Activated naive CD8-positive, alpha-beta T cell treated with anti-CD3 and anti-CD28 coated beads, Interleukin-2, amount 10 ng/mL, durations not matched to agents 7 days and 5 days (primary cell): ENCODE measurements around the gene RYR3. TPM values are rescaled to one million over a fixed set of nuclear protein-coding genes. Genes with fewer than 3 reads are reported as not detected.

Experiments used
- ATAC-seq: fragments of 150-1000 bp; cut with Tn5 transposase; one replicate; pipeline ENCODE4 v1.10.0; 2021; ENCODE audit warnings: low read depth, moderate library complexity
- POLR2A ChIA-PET: fragments of 350-600 bp; sonication (Branson Sonifier 250); formaldehyde crosslinking; loops from one replicate; lab custom pipeline; 2021; ENCODE audit warnings: antibody characterized with exemption; lab: Charles Lee
- DNase-seq: peaks from one replicate; pipeline ENCODE4 v3.0.0; 2021
- H3K27ac Mint-ChIP-seq: one replicate; pipeline ENCODE4 v1.8.0; 2022; ENCODE audit warnings: mild to moderate bottlenecking, mixed read lengths
- H3K27me3 Mint-ChIP-seq: one replicate; pipeline ENCODE4 v1.8.0; 2022; ENCODE audit warnings: mild to moderate bottlenecking, moderate library complexity, mixed read lengths
- H3K36me3 Mint-ChIP-seq: one replicate; pipeline ENCODE4 v1.8.0; 2021; ENCODE audit warnings: mild to moderate bottlenecking, mixed read lengths
- H3K4me1 Mint-ChIP-seq: one replicate; pipeline ENCODE4 v1.8.0; 2021; ENCODE audit warnings: mixed read lengths
- H3K4me3 Mint-ChIP-seq: one replicate; pipeline ENCODE4 v1.8.0; 2022; ENCODE audit warnings: mild to moderate bottlenecking, moderate library complexity, mixed read lengths
- H3K9me3 Mint-ChIP-seq: one replicate; pipeline ENCODE4 v1.8.0; 2021; ENCODE audit warnings: mixed read lengths
- total RNA-seq, 2 experiments: library from RNA; stranded (reverse); gene quantifications; one replicate each; pipeline ENCODE4 v1.2.3, GENCODE V29; 2021

RYR3 gene
- total RNA-seq, 2 experiments from 2014 or later: not detected

- ATAC-seq (no peak), DNase-seq (no peak)
- Mint-ChIP-seq H3K4me3 (no peak overlapping the region), H3K27me3 (no peaks in the 10 kb centered on the region), H3K9me3 (no peaks in the 10 kb centered on the region), H3K4me1 (peaks cover 1% of the 10 kb centered on the region), H3K36me3 (peaks cover 1% of the 10 kb centered on the region), H3K27ac (no peak overlapping the region)
- POLR2A ChIA-PET: no interaction called here
These were observed 601.6 kb downstream of the RYR3 start for GRCh38 chr15:33912326-33912725.

- Mint-ChIP-seq H3K27ac (no peak overlapping the region), H3K9me3 (no peaks in the 10 kb centered on the region), H3K4me1 (peaks cover 1% of the 10 kb centered on the region), H3K36me3 (peaks cover 1% of the 10 kb centered on the region), H3K27me3 (no peaks in the 10 kb centered on the region), H3K4me3 (no peak overlapping the region)
- ATAC-seq (no peak), DNase-seq (no peak)
- POLR2A ChIA-PET: no interaction called here
These were observed 602.7 kb downstream of the RYR3 start for GRCh38 chr15:33913459-33913858.

Other genes starting within 250 kb of the RYR3 start
- gene FMN1, start 116.3 kb upstream of the RYR3 start, total RNA-seq: under 1 TPM; 0.08 to 0.45 TPM